Mesothelial cell of epicardium (in vitro differentiated cells): ENCODE data around the gene HSFY1. TPM values are rescaled to one million over a fixed set of nuclear protein-coding genes. Genes with fewer than 3 reads are reported as not detected.
"Not testable (repeated sequence)": the region's sequence is repeated elsewhere in the genome, so short reads cannot be mapped to it uniquely, and the experiment has no call there.

Experiments used
- DNase-seq, 2 experiments: peaks; one replicate each; pipeline ENCODE4 v3.0.0; 2021; ENCODE audit warnings: low spot score in 2 of 2; ENCODE audit not compliant: unreplicated experiment in 2 of 2
- H3K27ac Mint-ChIP-seq: 2 replicates; pipeline ENCODE4 v1.8.0; 2021; ENCODE audit warnings: mixed read lengths
- H3K27me3 Mint-ChIP-seq: 2 replicates; pipeline ENCODE4 v1.8.0; 2021; ENCODE audit warnings: low read depth, mixed read lengths
- H3K36me3 Mint-ChIP-seq: 2 replicates; pipeline ENCODE4 v1.8.0; 2021; ENCODE audit warnings: mixed read lengths
- H3K4me1 Mint-ChIP-seq: 2 replicates; pipeline ENCODE4 v1.8.0; 2021; ENCODE audit warnings: mixed read lengths
- H3K4me3 Mint-ChIP-seq: 2 replicates; pipeline ENCODE4 v1.8.0; 2021; ENCODE audit warnings: mild to moderate bottlenecking, moderate library complexity, mixed read lengths
- H3K9me3 Mint-ChIP-seq: 2 replicates; pipeline ENCODE4 v1.8.0; 2021; ENCODE audit warnings: mixed read lengths
- total RNA-seq: library from RNA; stranded (reverse); gene quantifications from 3 replicates; pipeline ENCODE4 v1.2.1, GENCODE V29; 2021

Gene HSFY1, protein sequence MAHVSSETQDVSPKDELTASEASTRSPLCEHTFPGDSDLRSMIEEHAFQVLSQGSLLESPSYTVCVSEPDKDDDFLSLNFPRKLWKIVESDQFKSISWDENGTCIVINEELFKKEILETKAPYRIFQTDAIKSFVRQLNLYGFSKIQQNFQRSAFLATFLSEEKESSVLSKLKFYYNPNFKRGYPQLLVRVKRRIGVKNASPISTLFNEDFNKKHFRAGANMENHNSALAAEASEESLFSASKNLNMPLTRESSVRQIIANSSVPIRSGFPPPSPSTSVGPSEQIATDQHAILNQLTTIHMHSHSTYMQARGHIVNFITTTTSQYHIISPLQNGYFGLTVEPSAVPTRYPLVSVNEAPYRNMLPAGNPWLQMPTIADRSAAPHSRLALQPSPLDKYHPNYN
- not detected in 3 replicates for total RNA-seq

DNA sequence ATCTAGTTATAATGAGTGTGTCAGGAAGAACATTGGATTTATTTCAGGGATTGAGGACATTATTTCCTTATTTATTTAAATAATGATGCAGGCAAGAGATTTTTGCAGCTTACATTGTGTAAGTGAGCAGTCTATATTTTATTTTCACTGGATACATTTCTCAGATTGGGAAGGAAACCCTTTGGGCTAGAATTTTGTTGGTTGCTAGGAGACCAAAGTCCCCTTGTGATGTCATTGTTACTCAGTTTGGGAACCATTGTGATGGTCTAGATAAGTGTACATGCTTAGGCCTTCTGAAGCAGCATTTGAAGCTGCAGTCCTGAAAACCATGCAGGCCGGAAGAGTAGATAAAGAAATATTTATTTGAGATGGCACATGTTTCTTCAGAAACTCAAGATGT is at the start of gene HSFY1:
HSFY1 (plus strand) TSS at position 301 of the 400 bp plus-strand sequence; CDS start at position 369, 68 bp downstream.
- H3K27me3 Mint-ChIP-seq, H3K4me1 Mint-ChIP-seq, H3K4me3 Mint-ChIP-seq, H3K27ac Mint-ChIP-seq, H3K36me3 Mint-ChIP-seq, H3K9me3 Mint-ChIP-seq, DNase-seq: not testable (repeated sequence)

DNA sequence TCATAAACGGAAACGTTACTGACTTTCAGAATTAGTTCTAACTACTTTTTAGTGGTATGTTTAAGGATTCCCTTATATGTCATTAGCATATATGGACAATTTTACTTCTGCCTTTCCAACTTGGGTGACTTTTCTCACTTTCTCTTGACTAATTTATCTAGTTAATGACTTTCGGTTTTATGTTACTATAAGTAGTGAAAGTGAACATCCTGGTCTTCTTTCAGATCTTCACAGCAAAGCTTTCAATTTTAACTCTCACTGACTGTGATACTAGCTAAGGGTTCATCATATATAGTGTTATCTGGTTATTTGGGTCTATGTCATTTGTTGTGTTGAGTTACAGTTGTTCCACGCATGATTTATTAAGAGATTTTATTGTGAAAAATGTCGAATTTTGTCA is 42.3 kb upstream of the HSFY1 start:
- H3K4me3 Mint-ChIP-seq, H3K27ac Mint-ChIP-seq, H3K4me1 Mint-ChIP-seq, H3K27me3 Mint-ChIP-seq, H3K9me3 Mint-ChIP-seq, H3K36me3 Mint-ChIP-seq, DNase-seq: not testable (repeated sequence)

DNA sequence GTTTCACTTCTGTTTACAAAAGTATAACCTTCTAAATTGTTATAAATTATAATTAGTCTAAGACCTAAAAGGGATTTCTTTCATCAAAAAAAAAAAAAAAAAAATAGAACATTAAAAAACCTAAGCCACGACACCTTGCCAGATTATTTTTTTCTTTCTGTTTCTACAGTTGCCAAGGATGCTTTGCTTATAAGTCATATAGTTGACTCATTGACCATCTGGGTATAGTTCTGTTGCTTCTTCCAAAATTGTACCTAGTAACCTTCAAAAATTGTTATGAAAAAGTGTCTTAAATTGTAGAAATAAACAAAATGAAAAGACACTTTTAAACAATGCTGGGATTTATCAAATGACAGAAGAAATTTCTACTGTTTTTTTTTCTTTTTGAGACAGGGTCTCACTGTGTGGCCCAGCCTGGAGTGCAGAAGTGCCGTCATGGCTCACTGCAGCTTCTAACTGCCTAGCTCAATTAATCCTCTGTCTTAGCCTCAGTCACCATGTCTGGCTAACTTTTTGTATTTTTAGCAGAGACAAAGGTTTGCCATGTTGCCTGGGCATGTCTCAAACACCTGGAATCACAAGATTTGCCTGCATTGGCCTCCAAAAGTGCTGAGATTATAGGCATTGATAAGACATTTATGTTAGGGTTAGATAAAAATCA is 15.4 kb upstream of the HSFY1 start:
- not testable (repeated sequence) for DNase-seq, H3K27ac Mint-ChIP-seq, H3K36me3 Mint-ChIP-seq, H3K4me1 Mint-ChIP-seq, H3K4me3 Mint-ChIP-seq, H3K9me3 Mint-ChIP-seq, H3K27me3 Mint-ChIP-seq

DNA sequence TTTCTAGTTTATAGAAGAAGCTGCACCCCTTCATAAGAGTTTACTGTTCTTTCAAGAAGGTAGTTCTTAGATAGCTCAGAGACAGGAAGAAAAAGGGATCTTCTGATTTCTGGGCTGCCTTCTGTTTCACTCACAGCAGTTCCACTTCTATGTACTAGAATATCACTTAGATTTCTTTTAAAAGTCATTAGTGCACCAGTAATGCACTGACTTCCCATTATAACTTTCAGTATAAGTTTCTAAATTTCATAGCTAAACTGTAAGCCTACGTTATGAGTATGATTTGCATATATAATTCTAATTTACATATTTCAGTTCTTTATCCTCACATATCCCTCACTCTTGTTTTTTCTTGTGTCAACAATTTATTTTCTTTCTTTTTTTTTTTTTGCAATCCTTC is 7.6 kb upstream of the HSFY1 start:
- H3K27ac Mint-ChIP-seq, H3K9me3 Mint-ChIP-seq, H3K27me3 Mint-ChIP-seq, H3K36me3 Mint-ChIP-seq, H3K4me3 Mint-ChIP-seq, DNase-seq, H3K4me1 Mint-ChIP-seq: not testable (repeated sequence)

DNA sequence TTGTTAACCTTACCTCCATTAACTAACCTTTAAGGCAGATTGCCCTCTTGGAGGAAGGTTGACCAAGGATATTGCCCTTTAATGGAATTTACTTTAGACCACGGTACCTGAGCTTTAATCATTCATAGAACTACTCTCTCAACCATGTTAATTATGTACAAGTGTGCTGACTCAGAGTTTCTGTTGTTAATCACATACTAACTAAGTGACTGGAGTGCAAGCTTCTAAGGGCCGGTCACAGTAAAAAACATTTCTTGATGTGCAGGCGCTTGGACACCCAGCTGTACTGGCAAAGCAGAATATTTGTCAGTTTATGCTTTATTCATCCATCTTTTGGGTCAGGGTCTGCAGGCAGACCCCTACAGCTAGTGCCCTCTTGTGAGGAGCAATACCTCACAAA is 6.6 kb downstream of the HSFY1 start:
- not testable (repeated sequence) for H3K27ac Mint-ChIP-seq, H3K27me3 Mint-ChIP-seq, H3K36me3 Mint-ChIP-seq, DNase-seq, H3K9me3 Mint-ChIP-seq, H3K4me3 Mint-ChIP-seq, H3K4me1 Mint-ChIP-seq

DNA sequence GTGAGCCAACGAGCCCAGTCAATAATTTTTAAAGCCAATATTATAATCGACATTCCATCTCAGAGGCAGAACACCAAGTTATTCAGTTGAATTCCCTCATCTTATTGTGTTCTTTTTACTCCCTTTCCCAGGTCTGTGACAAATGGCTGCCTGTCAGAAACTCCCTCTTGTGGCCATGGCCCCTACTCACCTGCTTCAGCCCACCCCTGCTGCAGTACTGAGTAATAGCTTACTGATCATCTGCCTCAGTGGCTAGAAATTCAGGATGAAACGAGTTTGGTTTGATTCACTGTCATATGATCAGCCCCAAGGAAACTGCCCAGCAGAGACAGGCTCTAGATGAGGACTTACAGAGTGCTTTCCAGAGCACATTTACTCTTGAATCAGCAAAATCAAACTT is 19.4 kb downstream of the HSFY1 start:
- H3K36me3 Mint-ChIP-seq: not testable (repeated sequence)

More for the DNA sequence above, 19.4 kb downstream of the HSFY1 start:
- H3K27me3 Mint-ChIP-seq, H3K27ac Mint-ChIP-seq, H3K9me3 Mint-ChIP-seq, H3K4me3 Mint-ChIP-seq, H3K4me1 Mint-ChIP-seq, DNase-seq: not testable (repeated sequence)

Other genes starting within 250 kb of the HSFY1 start
- not detected in 3 replicates for gene HSFY2, start 227.0 kb downstream of the HSFY1 start, total RNA-seq